HG02571 (cell line): ENCODE data around the gene CDKN1B.

ENCODE experiments used
- ATAC-seq: cut with Tn5 transposase; IDR thresholded peaks from one replicate; pipeline ENCODE4 v1.9.1; 2021; ENCODE audit warnings: mild to moderate bottlenecking, moderate library complexity; ENCODE audit not compliant: unreplicated experiment

Gene CDKN1B

GRCh38 chr12:12716793-12717585, at the start of gene CDKN1B:
Gene CDKN1B, plus strand, starts transcription at chr12:12717368. Its CDS starts 472 bp downstream, at chr12:12717840.
- peak; percentile 46 for ATAC-seq

GRCh38 chr12:12668005-12668404, 49.2 kb upstream of the CDKN1B start:
- no peak for ATAC-seq

DNA sequence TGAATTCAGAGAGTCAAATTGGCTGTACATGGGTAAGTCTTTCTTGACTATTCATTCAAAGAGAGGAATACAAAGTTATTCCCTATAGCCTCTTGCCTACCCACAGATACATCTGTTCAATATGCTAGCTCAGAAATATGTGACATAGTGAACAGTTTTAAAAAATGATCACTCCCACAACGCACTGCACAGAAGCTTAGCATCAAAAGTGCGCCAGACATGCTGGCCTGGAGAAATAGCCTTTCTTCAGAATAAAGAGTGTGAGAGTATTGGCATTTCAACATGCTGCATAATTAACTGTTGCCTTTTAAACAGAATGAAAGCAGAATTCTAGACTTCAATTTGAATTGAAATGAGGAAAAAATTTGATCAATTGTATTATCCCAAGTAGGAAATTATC, 48.1 kb upstream of the CDKN1B start:
- ATAC-seq, result no peak

DNA sequence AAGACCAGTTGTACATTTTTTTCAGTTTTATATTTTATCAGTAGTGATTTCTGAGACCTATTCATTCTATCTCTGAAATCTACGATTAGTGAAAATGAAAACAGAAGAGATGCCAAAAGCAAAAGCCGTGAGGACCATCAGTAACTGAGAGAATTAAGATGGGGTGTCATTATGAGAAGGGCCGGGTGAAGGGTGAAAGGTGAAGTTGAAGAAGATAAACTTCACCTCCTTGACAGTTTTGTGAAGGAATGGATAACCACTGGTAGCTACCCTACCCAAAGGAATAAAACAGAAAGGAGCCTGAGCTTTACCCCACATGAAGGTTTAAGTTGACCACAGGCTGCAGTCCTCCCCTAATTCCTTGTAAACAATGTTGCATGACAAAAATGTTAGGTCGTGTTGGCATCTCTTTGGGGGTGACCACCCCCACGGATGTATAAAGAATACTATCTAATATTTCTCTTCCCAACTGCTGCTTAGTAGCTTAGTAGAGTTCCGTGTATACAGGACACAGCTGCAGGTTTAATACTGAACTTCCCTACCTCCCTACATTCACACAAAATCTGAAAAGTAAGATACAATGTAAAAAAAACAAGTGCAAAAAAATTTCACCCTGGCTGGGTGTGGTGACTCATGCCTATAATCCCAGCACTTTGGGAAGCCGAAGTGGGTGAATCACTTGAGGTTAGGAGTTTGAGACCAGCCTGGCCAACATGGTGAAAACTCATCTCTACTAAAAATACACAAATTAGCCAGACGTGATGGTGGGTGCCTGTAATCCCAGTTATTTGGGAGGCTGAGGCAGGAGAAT, 45.1 kb upstream of the CDKN1B start:
- no peak for ATAC-seq

DNA sequence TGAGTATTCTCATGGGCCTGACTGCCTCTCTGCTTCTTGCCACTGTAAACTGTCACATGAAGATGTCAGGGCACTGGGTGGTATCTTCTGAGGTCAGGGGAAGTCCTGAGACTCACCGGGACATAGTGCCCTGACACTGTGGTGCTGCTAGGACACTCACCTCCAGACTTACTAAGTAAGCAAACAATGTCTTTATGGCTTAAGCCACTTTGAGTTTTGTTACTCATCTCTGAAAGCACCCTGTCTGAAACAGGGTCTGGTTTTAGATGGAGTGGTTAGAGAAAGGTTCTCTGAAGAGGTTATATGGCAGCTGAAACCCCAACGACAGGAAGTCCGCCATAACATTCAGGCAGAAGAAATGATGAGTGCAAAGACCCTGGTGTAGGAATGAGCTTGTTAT, 43.9 kb upstream of the CDKN1B start:
- no peak for ATAC-seq

DNA sequence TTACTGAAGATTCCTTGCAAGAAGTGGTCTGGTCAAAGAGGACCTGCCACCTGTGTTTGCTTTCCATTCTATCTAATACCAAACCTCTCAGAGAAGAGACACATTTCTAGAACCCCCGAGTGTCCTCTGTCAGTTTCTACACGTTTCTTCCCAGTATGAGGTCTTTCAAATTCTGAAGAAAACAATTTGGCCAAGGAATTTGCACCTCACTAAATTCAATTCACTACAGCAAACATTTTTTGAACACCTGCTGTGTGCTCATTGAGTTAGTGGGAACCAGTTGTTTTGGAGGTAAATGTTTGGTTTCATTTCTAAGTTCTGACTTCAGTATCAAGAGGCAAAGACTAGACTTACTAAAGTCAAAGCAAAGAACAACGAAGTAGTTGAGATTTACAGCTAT, 40.6 kb upstream of the CDKN1B start:
- ATAC-seq, result no peak

DNA sequence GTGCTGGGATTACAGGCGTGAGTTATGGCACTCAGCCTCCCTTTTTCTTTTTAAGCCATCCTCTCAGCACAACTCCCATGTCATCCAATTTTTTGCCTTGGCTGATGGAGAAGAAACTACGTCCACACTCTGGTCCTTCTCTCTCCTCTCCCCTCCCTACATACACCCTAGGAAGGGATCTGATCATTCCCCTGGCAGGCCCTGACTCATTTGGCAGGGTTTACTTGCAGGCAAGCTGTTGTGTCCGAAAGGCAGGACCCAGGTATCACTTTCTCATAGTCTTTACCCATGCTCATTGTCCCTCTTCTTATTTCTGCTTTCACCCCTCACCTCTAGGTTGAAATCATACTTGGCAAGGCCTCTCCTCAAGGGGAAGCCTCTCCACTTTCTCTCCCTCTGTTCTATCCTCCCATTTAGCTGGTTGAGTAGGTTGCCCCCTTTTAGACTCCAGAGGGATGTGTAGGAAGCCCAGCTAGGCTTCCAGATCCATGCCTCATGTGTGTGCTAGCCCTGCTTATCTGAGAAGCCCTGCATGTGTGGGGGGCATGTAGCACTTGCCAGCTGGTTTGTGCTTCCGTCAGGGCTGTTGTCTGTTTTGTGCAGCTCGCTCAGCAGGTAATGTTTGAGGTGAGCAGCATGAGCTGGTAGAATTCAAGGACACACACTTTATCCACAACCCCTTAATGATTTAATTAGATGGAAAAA, 36.0 kb upstream of the CDKN1B start:
- no peak for ATAC-seq

GRCh38 chr12:12682284-12682683, 34.9 kb upstream of the CDKN1B start:
- no peak for ATAC-seq

- no peak for ATAC-seq
Measured at GRCh38 chr12:12683136-12683697, 34.0 kb upstream of the CDKN1B start.

GRCh38 chr12:12683725-12684124, 33.4 kb upstream of the CDKN1B start:
- no peak for ATAC-seq

GRCh38 chr12:12684375-12685106, 32.6 kb upstream of the CDKN1B start:
- no peak for ATAC-seq

DNA sequence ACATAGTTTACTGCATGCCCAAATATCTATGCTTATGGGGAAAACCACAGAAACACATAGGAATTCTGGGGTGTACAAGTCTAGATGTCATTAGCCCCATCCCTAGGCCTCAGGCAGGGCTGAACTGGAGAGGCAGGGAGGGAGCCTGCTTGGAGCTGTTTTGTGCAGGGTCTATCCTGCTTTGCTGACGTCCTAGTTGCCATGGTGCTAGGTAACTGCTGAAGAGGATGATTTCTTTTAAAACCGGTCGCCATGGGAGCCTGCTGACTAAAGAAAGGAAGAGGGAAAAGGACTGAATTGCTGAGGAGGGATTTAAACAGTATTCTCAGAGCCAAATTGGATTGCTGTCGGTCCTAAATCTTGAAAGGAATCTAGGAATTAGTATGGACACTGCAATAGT, 31.9 kb upstream of the CDKN1B start:
- no peak for ATAC-seq

DNA sequence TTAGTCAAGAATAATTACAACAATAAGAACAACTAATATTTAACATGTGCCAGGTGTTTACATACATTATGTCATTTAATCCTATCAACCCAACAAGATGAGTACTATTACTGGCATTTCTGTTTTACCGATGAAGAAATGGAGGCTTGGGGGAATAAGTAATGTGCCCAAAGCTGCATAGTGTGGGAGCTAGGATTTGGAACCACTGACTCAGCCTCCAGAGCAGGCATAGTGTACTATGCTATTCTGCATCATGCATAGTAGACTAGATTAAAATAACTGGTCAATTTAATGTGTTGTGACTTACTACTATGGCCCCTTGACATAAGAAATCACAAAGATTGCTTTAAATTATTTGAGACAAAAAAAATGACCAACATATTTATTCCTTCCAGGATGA, 30.7 kb upstream of the CDKN1B start:
- ATAC-seq, result no peak

DNA sequence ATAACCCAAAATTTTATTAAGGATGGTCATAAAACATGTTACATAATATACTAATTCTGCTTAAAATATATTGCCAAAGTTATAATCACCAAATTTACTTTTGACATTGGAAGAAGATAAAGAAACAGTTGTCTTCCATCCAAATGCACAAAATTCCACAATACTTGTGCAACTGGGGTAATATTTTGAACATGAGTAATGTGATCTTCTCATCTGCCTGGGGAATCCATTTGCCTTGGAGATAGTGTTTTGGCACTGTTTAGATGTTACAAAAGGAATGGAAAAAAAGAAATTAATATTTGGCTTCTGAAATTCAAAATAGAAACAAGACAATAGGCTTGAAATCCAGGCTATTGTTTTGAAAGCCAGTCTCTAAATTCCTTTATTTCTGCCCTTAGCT, 30.2 kb upstream of the CDKN1B start:
- ATAC-seq, result no peak

GRCh38 chr12:12689647-12690300, 27.4 kb upstream of the CDKN1B start:
- ATAC-seq, result no peak

DNA sequence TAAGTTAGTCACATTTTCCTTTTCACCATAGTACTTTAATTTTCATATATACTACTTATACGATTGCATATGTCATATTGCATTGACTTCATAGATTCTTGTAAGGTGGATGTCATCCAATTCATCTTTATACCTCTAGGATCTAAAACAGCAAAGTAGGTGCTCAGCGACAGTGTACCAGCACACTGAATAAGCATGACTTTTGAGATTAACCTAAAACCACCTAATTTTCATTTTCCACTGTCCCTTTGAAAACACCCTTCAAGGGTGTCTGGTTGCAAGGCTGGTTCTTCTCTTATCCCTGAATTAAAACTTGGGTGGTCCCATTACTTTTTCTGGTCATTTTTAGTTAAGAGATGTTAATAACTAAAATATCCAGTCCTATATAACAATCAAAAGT, 25.6 kb upstream of the CDKN1B start:
- no peak for ATAC-seq

DNA sequence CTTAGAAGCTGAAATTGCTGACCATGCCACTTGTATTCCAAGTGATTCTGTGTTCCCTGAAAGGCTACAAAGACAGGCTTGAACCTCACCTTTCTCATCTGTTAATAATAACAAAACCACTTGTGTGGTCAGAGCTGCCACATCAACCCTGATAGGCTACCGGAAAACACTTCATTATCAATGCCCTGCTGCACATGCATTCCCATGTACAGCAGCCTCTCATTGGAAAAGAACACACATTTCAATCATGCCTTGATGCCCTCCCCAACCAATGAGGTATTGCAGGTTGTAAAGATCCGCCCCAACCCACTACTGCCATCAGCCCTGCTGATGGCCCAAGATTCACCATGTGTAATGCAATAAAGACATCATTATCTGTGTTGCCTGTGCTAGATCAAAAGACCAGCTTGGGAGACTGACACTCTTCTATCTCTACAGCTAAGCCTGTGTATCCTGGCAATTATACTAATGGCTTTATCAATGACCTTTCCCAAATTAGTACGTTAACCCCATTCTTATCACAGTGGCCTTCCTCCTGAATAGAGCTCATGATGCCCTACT, 24.0 kb upstream of the CDKN1B start:
- no peak for ATAC-seq

DNA sequence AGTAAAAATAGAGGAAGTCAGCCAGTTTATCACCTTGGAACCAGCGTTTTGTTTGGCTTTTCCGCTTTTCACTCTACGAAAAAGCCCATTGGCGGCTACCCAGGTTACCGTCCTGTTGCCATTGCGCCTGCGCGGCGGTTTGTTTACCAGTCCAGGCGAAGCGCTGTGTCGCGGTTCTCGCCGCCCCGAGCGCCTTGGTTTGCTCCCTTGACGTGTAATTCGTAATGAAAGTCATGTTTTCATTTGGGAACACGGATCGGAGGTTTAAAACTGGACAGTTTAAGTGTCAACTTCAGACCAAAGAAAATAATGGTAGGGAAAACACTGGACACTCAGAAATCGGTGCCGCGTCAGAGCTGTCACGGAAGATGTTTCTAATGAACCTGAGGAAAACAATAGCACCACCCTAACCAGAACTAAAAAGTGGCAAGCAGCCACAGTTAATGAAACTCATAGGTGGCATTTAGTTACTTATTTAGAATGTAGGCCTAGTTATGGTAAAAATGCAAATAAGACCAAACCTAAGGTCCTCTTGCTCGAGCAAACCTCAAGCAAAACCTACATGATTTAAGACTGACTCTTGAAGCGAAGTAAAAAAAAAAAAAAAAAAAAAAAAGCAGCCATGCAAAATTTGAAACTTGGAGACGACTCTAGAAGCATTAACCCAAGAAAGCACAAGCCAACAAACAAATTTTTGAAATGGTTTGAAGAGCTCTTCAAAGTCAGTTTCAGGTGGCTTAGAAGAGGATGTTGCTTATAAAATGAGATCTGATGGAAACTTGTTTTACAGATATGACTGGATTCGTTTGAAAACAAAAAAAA, 20.4 kb upstream of the CDKN1B start:
- peak; percentile 69 for ATAC-seq

DNA sequence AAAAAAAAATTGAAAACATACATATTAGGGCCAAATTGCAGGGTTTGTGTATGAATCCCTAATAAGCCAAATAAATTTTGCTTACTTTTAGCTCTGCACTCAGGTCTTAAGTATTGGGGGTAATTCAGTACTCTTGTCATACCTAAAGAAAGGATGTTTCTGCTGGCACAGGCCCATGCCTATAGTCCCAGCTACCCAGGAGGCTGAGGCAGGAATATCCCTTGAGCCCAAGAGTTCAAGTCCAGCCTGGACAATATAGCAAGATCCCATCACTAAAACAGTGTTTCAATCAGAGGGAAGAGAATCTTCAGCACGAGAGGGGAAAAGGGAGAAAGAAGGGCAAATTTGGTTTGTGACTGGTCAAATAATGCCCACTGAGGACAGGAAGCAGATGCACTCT, 17.8 kb upstream of the CDKN1B start:
- ATAC-seq, result no peak
